Uterus (tissue), 4 donors: ENCODE measurements around the gene PCTP. TPM values are rescaled to one million over a fixed set of nuclear protein-coding genes. Genes with fewer than 3 reads are reported as not detected.
A peak's percentile ranks its signal among the peaks of the same experiment; 100 is the strongest.

Source experiments
- DNase-seq, 2 donors: peaks; one replicate each; pipeline ENCODE4 v3.0.0-alpha.2; 2019 to 2020
- H3K27ac ChIP-seq, 2 donors: fragments of 200-600 bp; sonication (generic); 1 replicate in 1 of 2; 2 replicates in 1 of 2; pipeline ENCODE4 v1.5.1; 2016 to 2018
- H3K27me3 ChIP-seq, 2 donors: fragments of 200-600 bp; sonication (generic); one replicate each; pipeline ENCODE4 v1.5.1; 2018 to 2019; ENCODE audit warnings: control low read depth in 1 of 2
- H3K36me3 ChIP-seq, 2 donors: fragments of 200-600 bp; sonication (generic); one replicate each; pipeline ENCODE4 v1.5.1; 2019; ENCODE audit warnings: control low read depth in 1 of 2
- H3K4me1 ChIP-seq, 2 donors: fragments of 200-600 bp; sonication (generic); one replicate each; pipeline ENCODE4 v1.5.1; 2018 to 2019; ENCODE audit warnings: control low read depth in 1 of 2
- H3K4me3 ChIP-seq, 2 donors: fragments of 200-600 bp; sonication (generic); 1 replicate in 1 of 2; 2 replicates in 1 of 2; pipeline ENCODE4 v1.5.1; 2018 to 2019; ENCODE audit warnings: mild to moderate bottlenecking in 1 of 2
- H3K9me3 ChIP-seq, 2 donors: fragments of 200-600 bp; sonication (generic); one replicate each; pipeline ENCODE4 v1.5.1; 2019; ENCODE audit warnings: control low read depth in 1 of 2
- POLR2A ChIP-seq, 2 donors: fragments of 450-650 bp; IDR thresholded peaks; one replicate each; pipeline ENCODE4 v1.6.1; 2016; ENCODE audit warnings: antibody characterized with exemption in 2 of 2, mild to moderate bottlenecking in 1 of 2, moderate library complexity in 1 of 2
- intact Hi-C: fragments of 100-400 bp; cut with DNase I; formaldehyde crosslinking; loops from one replicate; pipeline ENCODE4 v1.15.1; 2023; ENCODE audit warnings: low total_unique reads
- total RNA-seq, 4 donors: library from RNA; depleted of rRNA in 3 of 4; stranded (reverse); fragments of >200 nt in 3 of 4; gene quantifications; one replicate each; pipeline versions ENCODE4 v1.1.0 to v1.2.4, GENCODE V29; 2014 to 2023
- TF ChIP-seq, protein P1 (sequence below), 4 experiments: fragments of 200-600 bp in 2 of 4; fragments of 450-650 bp in 2 of 4; sonication (generic) in 2 of 4; IDR thresholded peaks; one replicate each; pipeline ENCODE4 v1.5.1; 2016 to 2019; ENCODE audit warnings: antibody characterized with exemption in 4 of 4, mild to moderate bottlenecking in 2 of 4, moderate library complexity in 1 of 4
- donor health status: DM: yes; HTN: yes; CAD: no.

Gene PCTP
- total RNA-seq, 4 donors from 2014 or later: 1.8 to 18.8 (median 10.9) TPM

DNA sequence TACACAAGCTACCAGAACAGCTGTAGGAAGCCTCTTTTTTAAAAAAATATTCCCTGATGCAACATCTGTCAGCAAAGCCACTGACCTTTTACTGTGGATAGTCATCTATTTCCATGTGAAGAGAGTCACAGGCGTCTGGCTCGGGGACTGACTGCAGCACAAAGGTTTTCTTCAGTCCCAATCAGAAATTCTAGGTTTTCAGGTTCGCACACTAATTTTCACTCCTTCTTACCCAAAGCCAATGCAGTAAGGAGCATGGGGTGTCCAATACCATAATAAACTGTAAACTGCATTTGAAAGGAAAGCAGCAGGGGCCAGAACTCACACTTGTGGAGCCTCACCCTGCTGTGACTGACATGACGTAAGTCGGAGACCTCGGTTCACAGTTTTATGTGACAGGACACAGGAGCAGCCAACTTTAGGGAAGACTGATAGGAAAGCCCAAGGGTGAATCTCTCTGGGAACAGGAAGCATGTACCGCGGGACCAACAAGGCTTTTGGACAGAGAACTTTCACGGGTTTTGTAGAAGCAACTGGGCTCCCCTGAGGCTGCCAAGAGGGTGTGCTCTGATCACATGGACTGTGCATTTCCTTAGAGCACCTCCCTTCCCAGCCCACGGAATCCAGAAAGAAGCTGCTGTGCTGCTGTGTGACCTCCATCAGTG is 19.1 kb upstream of the PCTP start:
- H3K36me3 ChIP-seq: no peaks in the 10 kb centered on the region

DNA sequence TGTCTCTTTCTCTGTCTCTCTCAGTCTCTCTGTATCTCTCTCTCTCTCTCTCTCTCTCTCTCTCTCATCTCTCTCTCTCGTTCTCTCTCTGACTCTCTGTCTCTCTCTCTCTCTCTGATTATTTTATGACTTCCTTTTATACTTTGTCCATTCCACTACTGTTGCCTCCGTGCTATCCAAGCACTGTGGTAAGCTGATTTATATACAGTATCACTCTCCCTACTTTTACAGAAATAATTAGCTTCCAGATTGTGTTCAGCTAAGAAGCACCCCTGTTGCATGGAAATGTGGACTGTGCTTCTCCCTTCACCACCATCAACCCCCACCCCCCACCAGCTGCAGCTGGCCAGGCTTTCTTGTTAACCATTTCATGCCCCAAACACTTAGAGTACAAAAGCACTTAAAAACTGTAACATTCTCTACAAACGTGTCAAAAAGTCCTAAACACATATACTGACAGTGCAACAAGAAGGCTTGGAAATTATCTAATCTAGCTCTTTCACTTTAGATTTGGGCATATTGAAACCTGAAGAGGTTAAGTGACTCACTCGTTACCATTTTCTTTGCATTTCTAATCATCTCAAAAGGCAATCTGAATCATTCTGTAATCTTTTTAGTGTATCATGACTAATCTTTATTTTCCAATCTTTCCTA is 16.6 kb upstream of the PCTP start:
- H3K4me3 ChIP-seq: no peak overlapping the region
- TF ChIP-seq, protein P1, sequence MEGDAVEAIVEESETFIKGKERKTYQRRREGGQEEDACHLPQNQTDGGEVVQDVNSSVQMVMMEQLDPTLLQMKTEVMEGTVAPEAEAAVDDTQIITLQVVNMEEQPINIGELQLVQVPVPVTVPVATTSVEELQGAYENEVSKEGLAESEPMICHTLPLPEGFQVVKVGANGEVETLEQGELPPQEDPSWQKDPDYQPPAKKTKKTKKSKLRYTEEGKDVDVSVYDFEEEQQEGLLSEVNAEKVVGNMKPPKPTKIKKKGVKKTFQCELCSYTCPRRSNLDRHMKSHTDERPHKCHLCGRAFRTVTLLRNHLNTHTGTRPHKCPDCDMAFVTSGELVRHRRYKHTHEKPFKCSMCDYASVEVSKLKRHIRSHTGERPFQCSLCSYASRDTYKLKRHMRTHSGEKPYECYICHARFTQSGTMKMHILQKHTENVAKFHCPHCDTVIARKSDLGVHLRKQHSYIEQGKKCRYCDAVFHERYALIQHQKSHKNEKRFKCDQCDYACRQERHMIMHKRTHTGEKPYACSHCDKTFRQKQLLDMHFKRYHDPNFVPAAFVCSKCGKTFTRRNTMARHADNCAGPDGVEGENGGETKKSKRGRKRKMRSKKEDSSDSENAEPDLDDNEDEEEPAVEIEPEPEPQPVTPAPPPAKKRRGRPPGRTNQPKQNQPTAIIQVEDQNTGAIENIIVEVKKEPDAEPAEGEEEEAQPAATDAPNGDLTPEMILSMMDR (IDR thresholded peaks at IDR 0.05): no peak
- TF ChIP-seq POLR2A (IDR thresholded peaks at IDR 0.05): no peak
- no peaks in the 10 kb centered on the region for H3K36me3 ChIP-seq
- intact Hi-C loops: no loop called here
- H3K27me3 ChIP-seq: no peaks in the 10 kb centered on the region
- DNase-seq: no peak
- H3K27ac ChIP-seq: no peak overlapping the region
- no peaks in the 10 kb centered on the region for H3K9me3 ChIP-seq
- H3K4me1 ChIP-seq: no peaks in the 10 kb centered on the region

More for the DNA sequence above, 19.1 kb upstream of the PCTP start:
- Histone ChIP-seq H3K9me3 (no peaks in the 10 kb centered on the region), H3K27me3 (no peaks in the 10 kb centered on the region), H3K27ac (peak overlapping the region; percentile 65 to 71), H3K4me3 (no peak overlapping the region), H3K4me1 (no peaks in the 10 kb centered on the region)
- DNase-seq: peak; percentile 57 to 61
- TF ChIP-seq, protein P1 (IDR thresholded peaks at IDR 0.05): no peak
- peak in 1 of 2 donors; percentile 15 for TF ChIP-seq POLR2A (IDR thresholded peaks at IDR 0.05)
- intact Hi-C loops: no loop called here

- Histone ChIP-seq H3K4me3 (no peak overlapping the region), H3K36me3 (no peaks in the 10 kb centered on the region), H3K27ac (no peak overlapping the region), H3K27me3 (no peaks in the 10 kb centered on the region), H3K9me3 (no peaks in the 10 kb centered on the region), H3K4me1 (no peaks in the 10 kb centered on the region)
- TF ChIP-seq, protein P1 (IDR thresholded peaks at IDR 0.05): peak; percentile 35 to 63 (median 49)
- TF ChIP-seq POLR2A (IDR thresholded peaks at IDR 0.05): no peak
- intact Hi-C loops: no loop called here
- peak in 1 of 2 donors; percentile 36 for DNase-seq
Observed at GRCh38 chr17:55735731-55736405, 15.0 kb upstream of the PCTP start.

DNA sequence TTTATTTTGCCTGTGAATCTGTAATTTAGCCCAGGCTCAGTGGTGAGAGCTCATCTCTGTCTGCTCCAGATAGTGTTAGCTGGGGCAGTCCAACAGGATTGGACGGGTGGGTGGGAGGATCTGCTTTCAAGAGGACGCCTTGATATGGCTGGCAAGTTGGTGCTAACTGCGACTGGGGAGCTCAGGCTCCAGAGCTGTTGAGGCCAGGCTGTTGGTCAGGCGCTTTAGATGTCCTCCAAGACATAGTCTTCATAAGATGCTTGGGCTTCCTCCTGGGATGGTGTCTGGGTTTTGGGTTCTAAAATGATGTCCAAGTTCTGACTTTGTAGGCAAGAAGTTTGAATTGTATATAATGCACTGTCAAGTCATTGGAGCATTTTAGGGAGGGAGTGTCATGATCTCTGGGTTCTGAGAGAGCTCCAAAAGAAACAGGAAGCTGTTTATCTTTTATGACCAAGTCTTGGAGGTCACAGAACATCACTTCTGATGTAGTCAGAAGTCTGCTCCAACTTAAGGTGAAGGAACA is 12.8 kb upstream of the PCTP start:
- Histone ChIP-seq H3K4me3 (no peak overlapping the region), H3K36me3 (no peaks in the 10 kb centered on the region), H3K27me3 (no peaks in the 10 kb centered on the region), H3K4me1 (no peaks in the 10 kb centered on the region), H3K27ac (no peak overlapping the region), H3K9me3 (no peaks in the 10 kb centered on the region)
- no peak for DNase-seq
- TF ChIP-seq, protein P1 (IDR thresholded peaks at IDR 0.05): no peak
- no peak for TF ChIP-seq POLR2A (IDR thresholded peaks at IDR 0.05)
- intact Hi-C loops: no loop called here
